CD4-positive, alpha-beta T cell treated with Interleukin-6 for 4 hours (primary cell): Measurements from ENCODE around the gene NRP1.
"Not testable (repeated sequence)": the region's sequence is repeated elsewhere in the genome, so short reads cannot be mapped to it uniquely, and the experiment has no call there.

Experiments
- DNase-seq: peaks from one replicate; pipeline ENCODE4 v3.0.0-alpha.2; 2020; ENCODE audit warnings: mixed read lengths

NRP1 gene

GRCh38 chr10:33315891-33316290 lies 18.6 kb downstream of the NRP1 start:
- no peak for DNase-seq

- DNase-seq, result no peak
Measured at GRCh38 chr10:33314811-33315561, 19.5 kb downstream of the NRP1 start.

- DNase-seq, result no peak
Measured at GRCh38 chr10:33311640-33312039, 22.8 kb downstream of the NRP1 start.

GRCh38 chr10:33310853-33311252 lies 23.6 kb downstream of the NRP1 start:
- DNase-seq, result no peak

GRCh38 chr10:33309406-33309805 lies 25.1 kb downstream of the NRP1 start:
- DNase-seq, result no peak

- DNase-seq, result no peak
Measured at GRCh38 chr10:33307835-33308234, 26.6 kb downstream of the NRP1 start.

GRCh38 chr10:33306701-33307519 lies 27.6 kb downstream of the NRP1 start:
- DNase-seq, result no peak

GRCh38 chr10:33306126-33306525 lies 28.3 kb downstream of the NRP1 start:
- no peak for DNase-seq

GRCh38 chr10:33304423-33305225 lies 29.8 kb downstream of the NRP1 start:
- DNase-seq, result no peak

- no peak for DNase-seq
Measured at GRCh38 chr10:33303988-33304387, 30.5 kb downstream of the NRP1 start.

GRCh38 chr10:33302208-33302829 lies 32.1 kb downstream of the NRP1 start:
- no peak for DNase-seq

- DNase-seq, result no peak
Measured at GRCh38 chr10:33301097-33301789, 33.2 kb downstream of the NRP1 start.

GRCh38 chr10:33300544-33300943 lies 33.9 kb downstream of the NRP1 start:
- not testable (repeated sequence) for DNase-seq

GRCh38 chr10:33298893-33299292 lies 35.6 kb downstream of the NRP1 start:
- DNase-seq, result no peak

GRCh38 chr10:33298110-33298509 lies 36.4 kb downstream of the NRP1 start:
- no peak for DNase-seq

GRCh38 chr10:33295851-33296250 lies 38.6 kb downstream of the NRP1 start:
- DNase-seq, result no peak

GRCh38 chr10:33293531-33294170 lies 40.8 kb downstream of the NRP1 start:
- DNase-seq, result no peak

GRCh38 chr10:33293076-33293475 lies 41.4 kb downstream of the NRP1 start:
- DNase-seq, result no peak

GRCh38 chr10:33291053-33291592 lies 43.3 kb downstream of the NRP1 start:
- DNase-seq, result no peak

GRCh38 chr10:33290321-33291052 lies 44.0 kb downstream of the NRP1 start:
- no peak for DNase-seq

GRCh38 chr10:33289776-33290175 lies 44.7 kb downstream of the NRP1 start:
- no peak for DNase-seq
